ENCODE measurements around the gene TMPRSS12.
"Not testable (repeated sequence)": the region's sequence is repeated elsewhere in the genome, so short reads cannot be mapped to it uniquely, and the experiment has no call there.

Gene TMPRSS12

DNA sequence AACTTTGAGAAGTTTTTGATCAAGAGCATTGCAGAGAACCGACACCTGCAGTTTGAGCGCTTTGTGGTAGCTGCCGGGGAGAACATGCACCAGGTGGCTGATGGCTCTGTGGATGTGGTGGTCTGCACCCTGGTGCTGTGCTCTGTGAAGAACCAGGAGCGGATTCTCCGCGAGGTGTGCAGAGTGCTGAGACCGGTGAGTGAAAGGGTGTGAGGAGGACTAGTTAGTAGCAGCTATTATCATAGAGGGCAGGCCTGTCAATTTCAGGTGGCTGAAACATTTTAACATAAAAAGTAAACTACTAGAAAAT lies 82.6 kb downstream of the TMPRSS12 start:
- no peak for DNase-seq (ENCODE audit: insufficient read length, low spot score)

DNA sequence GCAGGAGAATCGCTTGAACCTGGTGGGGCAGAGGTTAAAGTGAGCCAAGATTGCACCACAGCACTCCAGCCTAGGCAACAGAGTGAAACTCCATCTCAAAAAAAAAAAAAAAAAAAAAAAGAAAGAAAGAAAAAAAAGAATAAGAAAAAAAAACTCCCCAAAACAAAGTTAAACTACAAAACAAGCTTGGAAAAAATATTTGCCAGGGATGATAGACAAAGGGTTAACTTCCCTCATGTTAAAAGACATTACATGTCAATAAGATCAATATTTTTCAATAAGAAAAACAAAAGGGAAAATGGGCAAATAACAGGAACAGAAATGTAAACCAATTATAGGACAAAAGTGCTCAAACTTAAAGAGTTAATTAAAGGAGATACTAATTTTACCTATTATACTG lies 83.2 kb downstream of the TMPRSS12 start:
- no peak for DNase-seq (ENCODE audit: insufficient read length, low spot score)
- TF ChIP-seq SPI1 (IDR thresholded peaks at IDR 0.05; ENCODE audit: low read depth, low read length) (no peak), TAF1 (IDR thresholded peaks at IDR 0.05; ENCODE audit: low read depth, low read length) (no peak), POLR2AphosphoS5 (IDR thresholded peaks at IDR 0.05; ENCODE audit: low read depth, low read length) (no peak), POU2F2 (IDR thresholded peaks at IDR 0.05; ENCODE audit: low read depth, low read length) (no peak), PAX5 (IDR thresholded peaks at IDR 0.05; ENCODE audit: insufficient read depth, low read length, severe bottlenecking) (no peak)
- no peak for FAIRE-seq

More for the DNA sequence above, 82.6 kb downstream of the TMPRSS12 start:
- TF ChIP-seq POLR2AphosphoS5 (IDR thresholded peaks at IDR 0.05; ENCODE audit: low read depth, low read length) (no peak), POLR2A (IDR thresholded peaks at IDR 0.05; ENCODE audit: low read depth, low read length) (no peak), PAX5 (IDR thresholded peaks at IDR 0.05; ENCODE audit: insufficient read depth, low read length, severe bottlenecking) (no peak)
- FAIRE-seq = peak; percentile 69

DNA sequence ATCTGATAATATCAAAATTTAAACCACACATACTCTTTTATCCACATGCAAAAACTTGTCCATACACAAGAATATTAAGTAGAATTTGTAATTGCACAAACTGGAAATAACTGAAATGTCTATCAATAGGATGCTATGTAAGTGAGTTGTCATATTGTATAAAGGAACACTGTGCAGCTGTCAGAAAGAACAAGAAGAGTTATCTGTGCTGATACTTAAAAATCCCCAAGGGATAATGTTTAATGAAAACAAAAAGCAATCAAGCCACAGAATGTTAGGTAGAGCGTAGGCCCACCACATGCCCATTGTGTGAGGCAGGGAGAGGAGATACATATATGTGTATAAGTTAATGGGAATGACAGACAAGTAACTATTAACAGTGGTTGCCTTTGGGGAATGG lies 83.7 kb downstream of the TMPRSS12 start:
- no peak for DNase-seq (ENCODE audit: insufficient read length, low spot score)
- TF ChIP-seq POLR2A (IDR thresholded peaks at IDR 0.05; ENCODE audit: low read depth, low read length) = no peak
- no peak for TF ChIP-seq SPI1 (IDR thresholded peaks at IDR 0.05; ENCODE audit: low read depth, low read length)
- TF ChIP-seq POLR2AphosphoS5 (IDR thresholded peaks at IDR 0.05; ENCODE audit: low read depth, low read length) = no peak
- no peak for TF ChIP-seq POU2F2 (IDR thresholded peaks at IDR 0.05; ENCODE audit: low read depth, low read length)
- no peak for TF ChIP-seq PAX5 (IDR thresholded peaks at IDR 0.05; ENCODE audit: insufficient read depth, low read length, severe bottlenecking)
- no peak for TF ChIP-seq TAF1 (IDR thresholded peaks at IDR 0.05; ENCODE audit: low read depth, low read length)
- FAIRE-seq = no peak

GRCh38 chr12:50926932-50927331 lies 84.2 kb downstream of the TMPRSS12 start:
- FAIRE-seq; DNase-seq (ENCODE audit: insufficient read length, low spot score): not testable (repeated sequence)

- TF ChIP-seq TAF1 (IDR thresholded peaks at IDR 0.05; ENCODE audit: low read depth, low read length) (no peak), POLR2A (IDR thresholded peaks at IDR 0.05; ENCODE audit: low read depth, low read length) (no peak), POLR2AphosphoS5 (IDR thresholded peaks at IDR 0.05; ENCODE audit: low read depth, low read length) (no peak), POU2F2 (IDR thresholded peaks at IDR 0.05; ENCODE audit: low read depth, low read length) (no peak), SPI1 (IDR thresholded peaks at IDR 0.05; ENCODE audit: low read depth, low read length) (no peak), PAX5 (IDR thresholded peaks at IDR 0.05; ENCODE audit: insufficient read depth, low read length, severe bottlenecking) (no peak)
- DNase-seq (ENCODE audit: insufficient read length, low spot score) = no peak
- FAIRE-seq = no peak
Measured at GRCh38 chr12:50927356-50927755, 84.6 kb downstream of the TMPRSS12 start.

GRCh38 chr12:50927766-50928224 lies 85.1 kb downstream of the TMPRSS12 start:
- FAIRE-seq (no peak), DNase-seq (ENCODE audit: insufficient read length, low spot score) (no peak)
- TF ChIP-seq POU2F2 (IDR thresholded peaks at IDR 0.05; ENCODE audit: low read depth, low read length) (peak; percentile 38; the same call in 1 of the 2 replicates), POLR2A (IDR thresholded peaks at IDR 0.05; ENCODE audit: low read depth, low read length) (no peak)

GRCh38 chr12:50928392-50928791 lies 85.7 kb downstream of the TMPRSS12 start:
- DNase-seq (ENCODE audit: insufficient read length, low spot score) (no peak), FAIRE-seq (peak; percentile 9)
- TF ChIP-seq TAF1 (IDR thresholded peaks at IDR 0.05; ENCODE audit: low read depth, low read length) = no peak
- TF ChIP-seq PAX5 (IDR thresholded peaks at IDR 0.05; ENCODE audit: insufficient read depth, low read length, severe bottlenecking) = no peak
- no peak for TF ChIP-seq SPI1 (IDR thresholded peaks at IDR 0.05; ENCODE audit: low read depth, low read length)
- no peak for TF ChIP-seq POLR2A (IDR thresholded peaks at IDR 0.05; ENCODE audit: low read depth, low read length)
- TF ChIP-seq POLR2AphosphoS5 (IDR thresholded peaks at IDR 0.05; ENCODE audit: low read depth, low read length) = no peak
- TF ChIP-seq POU2F2 (IDR thresholded peaks at IDR 0.05; ENCODE audit: low read depth, low read length) = no peak

- FAIRE-seq (no peak), DNase-seq (ENCODE audit: insufficient read length, low spot score) (no peak)
- no peak for TF ChIP-seq TAF1 (IDR thresholded peaks at IDR 0.05; ENCODE audit: low read depth, low read length)
- TF ChIP-seq POLR2AphosphoS5 (IDR thresholded peaks at IDR 0.05; ENCODE audit: low read depth, low read length) = no peak
- TF ChIP-seq SPI1 (IDR thresholded peaks at IDR 0.05; ENCODE audit: low read depth, low read length) = no peak
- no peak for TF ChIP-seq PAX5 (IDR thresholded peaks at IDR 0.05; ENCODE audit: insufficient read depth, low read length, severe bottlenecking)
- TF ChIP-seq POU2F2 (IDR thresholded peaks at IDR 0.05; ENCODE audit: low read depth, low read length) = no peak
- no peak for TF ChIP-seq POLR2A (IDR thresholded peaks at IDR 0.05; ENCODE audit: low read depth, low read length)
Measured at GRCh38 chr12:50929831-50930230, 87.1 kb downstream of the TMPRSS12 start.

- not testable (repeated sequence) for DNase-seq (ENCODE audit: insufficient read length, low spot score); FAIRE-seq
Measured at GRCh38 chr12:50930477-50930876, 87.8 kb downstream of the TMPRSS12 start.

DNA sequence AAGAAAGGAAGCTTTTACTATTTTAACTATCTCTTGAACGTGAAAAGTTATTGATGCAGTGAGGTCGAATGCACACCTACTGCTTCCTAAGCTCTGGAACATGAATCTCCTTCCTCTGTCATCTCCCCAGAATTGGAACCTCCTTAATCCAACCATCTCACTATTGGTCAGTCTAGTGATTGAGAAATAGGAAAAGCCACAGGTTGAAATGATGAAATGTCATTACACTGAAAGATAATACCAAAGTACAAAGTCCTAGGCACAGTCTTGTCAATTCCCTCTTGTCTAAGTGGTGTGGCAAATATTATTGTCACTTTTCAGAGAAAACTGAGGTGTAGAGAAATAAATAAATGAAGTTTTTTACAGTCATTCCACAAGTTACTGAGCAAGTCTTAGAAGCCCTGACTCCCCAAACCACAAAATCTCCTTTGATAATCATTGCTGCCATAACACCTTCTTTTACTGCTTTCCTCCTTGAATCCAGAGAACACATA lies 90.1 kb downstream of the TMPRSS12 start:
- FAIRE-seq (no peak), DNase-seq (ENCODE audit: insufficient read length, low spot score) (no peak)
- TF ChIP-seq PAX5 (IDR thresholded peaks at IDR 0.05; ENCODE audit: insufficient read depth, low read length, severe bottlenecking) (no peak), POLR2A (IDR thresholded peaks at IDR 0.05; ENCODE audit: low read depth, low read length) (no peak), TAF1 (IDR thresholded peaks at IDR 0.05; ENCODE audit: low read depth, low read length) (no peak), POLR2AphosphoS5 (IDR thresholded peaks at IDR 0.05; ENCODE audit: low read depth, low read length) (no peak), SPI1 (IDR thresholded peaks at IDR 0.05; ENCODE audit: low read depth, low read length) (no peak), POU2F2 (IDR thresholded peaks at IDR 0.05; ENCODE audit: low read depth, low read length) (no peak)

DNA sequence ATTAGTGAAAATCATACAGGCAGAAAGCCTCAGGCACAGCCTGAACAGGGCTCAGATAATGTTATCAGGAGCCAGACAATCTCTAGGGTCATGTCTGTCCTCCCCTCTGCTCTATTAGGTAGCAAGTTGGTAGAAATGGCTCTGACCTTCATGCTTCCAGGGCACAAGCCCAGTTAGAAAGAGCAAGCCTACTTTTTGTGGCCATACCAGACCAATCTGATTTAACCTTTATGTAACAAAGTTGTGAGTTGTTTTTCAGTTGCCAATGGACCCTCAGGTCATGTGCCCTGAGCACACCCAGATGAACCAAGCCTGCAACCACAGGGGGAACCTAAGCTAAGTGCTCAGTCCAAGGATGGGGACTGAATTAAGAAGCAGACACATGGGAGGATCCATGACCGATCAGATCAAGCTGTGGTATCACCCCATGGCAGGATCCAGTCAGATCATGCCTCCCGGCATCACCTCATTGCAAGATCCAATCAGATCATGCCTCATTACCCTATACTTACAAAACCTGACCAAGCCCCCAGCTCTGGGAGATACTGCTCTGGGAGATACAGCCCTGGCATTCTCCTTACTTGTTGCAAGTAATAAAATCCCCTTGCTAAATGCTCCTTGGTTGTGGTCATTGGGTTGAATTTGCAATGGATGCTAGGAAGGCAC lies 90.9 kb downstream of the TMPRSS12 start:
- no peak for FAIRE-seq
- TF ChIP-seq POLR2A (IDR thresholded peaks at IDR 0.05; ENCODE audit: low read depth, low read length) = no peak
- no peak for TF ChIP-seq PAX5 (IDR thresholded peaks at IDR 0.05; ENCODE audit: insufficient read depth, low read length, severe bottlenecking)
- TF ChIP-seq SPI1 (IDR thresholded peaks at IDR 0.05; ENCODE audit: low read depth, low read length) = no peak
- no peak for TF ChIP-seq POLR2AphosphoS5 (IDR thresholded peaks at IDR 0.05; ENCODE audit: low read depth, low read length)
- TF ChIP-seq TAF1 (IDR thresholded peaks at IDR 0.05; ENCODE audit: low read depth, low read length) = no peak
- TF ChIP-seq POU2F2 (IDR thresholded peaks at IDR 0.05; ENCODE audit: low read depth, low read length) = no peak
- no peak for DNase-seq (ENCODE audit: insufficient read length, low spot score)
